ENCODE data around the gene ZNF740.

GRCh38 chr12:53213348-53213747, 32.8 kb downstream of the ZNF740 start:
- peak; percentile 97 for TF ChIP-seq CTCF (IDR thresholded peaks at IDR 0.05)
- TF ChIP-seq EZH2 (IDR thresholded peaks at IDR 0.05; ENCODE audit: borderline replicate concordance, insufficient read depth, low read depth, low read length, poor library complexity, severe bottlenecking), result no peak

All from B cell (primary cell).